H1 (cell line): Measurements from ENCODE around the gene PXMP4. TPM values are rescaled to one million over a fixed set of nuclear protein-coding genes. Genes with fewer than 3 reads are reported as not detected.
A peak's percentile ranks its signal among the peaks of the same experiment; 100 is the strongest.

ENCODE experiments used
- CTCF ChIA-PET: fragments of 300-600 bp; sonication (Branson Sonifier 250); formaldehyde crosslinking; loops from one replicate; lab custom pipeline; 2021; ENCODE audit not compliant: partially characterized antibody; lab: Charles Lee
- POLR2A ChIA-PET: fragments of 300-600 bp; sonication (Branson Sonifier 250); formaldehyde crosslinking; loops from one replicate; lab custom pipeline; 2021; ENCODE audit warnings: inconsistent platforms; ENCODE audit not compliant: partially characterized antibody; lab: Charles Lee
- DNase-seq, 2 experiments: peaks; one replicate each; pipeline versions ENCODE4 v3.0.0 to v3.0.0-alpha.2; 2010 to 2022; ENCODE audit warnings: low spot score in 2 of 2, low read depth in 1 of 2, mixed read lengths in 1 of 2
- FAIRE-seq: peaks from 2 replicates; lab custom pipeline; 2011; peaks lifted over from hg19 to GRCh38; lab: Jason Lieb, UNC
- H2AFZ ChIP-seq: 2 replicates; pipeline ENCODE4 v1.8.1; 2012; ENCODE audit warnings: low read length, inconsistent platforms
- H2AK5ac ChIP-seq: 2 replicates; pipeline ENCODE4 v1.6.1; 2013; ENCODE audit warnings: low read depth, low read length
- H2BK120ac ChIP-seq: replicated peaks from 2 replicates; pipeline ENCODE3; 2013; ENCODE audit warnings: low read depth, low read length, inconsistent platforms
- H2BK12ac ChIP-seq: 2 replicates; pipeline ENCODE4 v1.6.1; 2013; ENCODE audit warnings: low read depth, low read length
- H2BK15ac ChIP-seq: 2 replicates; pipeline ENCODE4 v1.6.1; 2013; ENCODE audit warnings: low read length
- H2BK20ac ChIP-seq: 2 replicates; pipeline ENCODE4 v1.6.1; 2013; ENCODE audit warnings: low read length
- H2BK5ac ChIP-seq: 2 replicates; pipeline ENCODE4 v1.6.1; 2013; ENCODE audit warnings: low read depth, low read length
- H3K14ac ChIP-seq: 2 replicates; pipeline ENCODE4 v1.6.1; 2013; ENCODE audit warnings: inconsistent platforms; ENCODE audit not compliant: insufficient read length
- H3K18ac ChIP-seq: 2 replicates; pipeline ENCODE4 v1.6.1; 2013; ENCODE audit warnings: low read length; ENCODE audit errors: extremely low read depth
- H3K23ac ChIP-seq: 2 replicates; pipeline ENCODE4 v1.6.1; 2013; ENCODE audit warnings: inconsistent platforms; ENCODE audit not compliant: insufficient read length
- H3K23me2 ChIP-seq: 2 replicates; pipeline ENCODE4 v1.6.1; 2013; ENCODE audit warnings: low read depth, low read length
- H3K27ac ChIP-seq: 2 replicates; pipeline ENCODE4 v1.6.1; 2011; ENCODE audit warnings: low read depth, low read length, inconsistent platforms
- H3K27me3 ChIP-seq, 4 experiments: replicated peaks in 1 of 4; 1 replicate in 1 of 4; 2 replicates in 3 of 4; pipeline versions ENCODE4 v1.6.1 to v1.8.1; 2011 to 2013; ENCODE audit warnings: low read length in 3 of 4, mild to moderate bottlenecking in 3 of 4, inconsistent platforms in 2 of 4, mixed read lengths in 2 of 4, moderate library complexity in 1 of 4; ENCODE audit not compliant: control insufficient read depth in 3 of 4, insufficient read depth in 3 of 4; ENCODE audit errors: extremely low read depth in 1 of 4
- H3K36me3 ChIP-seq, 4 experiments: 2 replicates each; pipeline versions ENCODE4 v1.6.1 to v1.8.1; 2011 to 2013; ENCODE audit warnings: mild to moderate bottlenecking in 4 of 4, low read length in 3 of 4, moderate library complexity in 2 of 4, control low read depth in 1 of 4, inconsistent platforms in 1 of 4; ENCODE audit not compliant: insufficient read depth in 4 of 4, control insufficient read depth in 2 of 4
- H3K4ac ChIP-seq: replicated peaks from 2 replicates; pipeline ENCODE3; 2013; ENCODE audit warnings: low read length, low read depth, mixed read lengths, inconsistent platforms; ENCODE audit not compliant: insufficient read length
- H3K4me1 ChIP-seq, 4 experiments: replicated peaks in 1 of 4; 1 replicate in 1 of 4; 2 replicates in 3 of 4; pipeline versions ENCODE4 v1.6.1 to v1.8.1; 2011 to 2013; ENCODE audit warnings: low read length in 3 of 4, inconsistent platforms in 2 of 4, mixed read lengths in 1 of 4; ENCODE audit not compliant: insufficient read depth in 4 of 4, control insufficient read depth in 3 of 4
- H3K4me2 ChIP-seq, 2 experiments: 2 replicates each; pipeline versions ENCODE4 v1.6.1 to v1.8.1; 2011 to 2013; ENCODE audit warnings: low read depth in 2 of 2, low read length in 2 of 2, control low read depth in 1 of 2, inconsistent platforms in 1 of 2, mild to moderate bottlenecking in 1 of 2; ENCODE audit not compliant: insufficient read depth in 1 of 2
- H3K4me3 ChIP-seq, 4 experiments: fragments of 200-600, 300-600 bp in 1 of 4; sonication (generic), shearing (Covaris generic), sonication (Bioruptor Twin) in 1 of 4; 2 replicates each; pipeline versions ENCODE4 v1.5.1 to v1.8.1; 2011 to 2016; ENCODE audit warnings: low read length in 4 of 4, low read depth in 3 of 4, control low read depth in 2 of 4, inconsistent platforms in 2 of 4, mild to moderate bottlenecking in 2 of 4, mixed read lengths in 1 of 4, moderate library complexity in 1 of 4; ENCODE audit not compliant: insufficient read depth in 2 of 4; ENCODE audit errors: extremely low read depth in 1 of 4
- H3K56ac ChIP-seq: replicated peaks from 2 replicates; pipeline ENCODE3; 2013; ENCODE audit warnings: low read depth, mild to moderate bottlenecking, mixed read lengths, low read length, inconsistent platforms; ENCODE audit not compliant: insufficient read length
- H3K79me1 ChIP-seq: 2 replicates; pipeline ENCODE4 v1.6.1; 2013; ENCODE audit warnings: low read depth, low read length, control low read depth
- H3K79me2 ChIP-seq, 2 experiments: 2 replicates each; pipeline versions ENCODE4 v1.6.1 to v1.8.1; 2012 to 2013; ENCODE audit warnings: low read length in 2 of 2, mild to moderate bottlenecking in 2 of 2, inconsistent platforms in 1 of 2; ENCODE audit not compliant: insufficient read depth in 2 of 2, control insufficient read depth in 1 of 2
- H3K9ac ChIP-seq, 4 experiments: replicated peaks in 1 of 4; 1 replicate in 1 of 4; 2 replicates in 3 of 4; pipeline versions ENCODE4 v1.6.1 to v1.8.1; 2011 to 2013; ENCODE audit warnings: low read depth in 3 of 4, low read length in 3 of 4, control low read depth in 2 of 4, mild to moderate bottlenecking in 2 of 4, moderate library complexity in 2 of 4, inconsistent platforms in 1 of 4; ENCODE audit errors: extremely low read depth in 1 of 4
- H3K9me3 ChIP-seq, 2 experiments: 2 replicates each; pipeline versions ENCODE4 v1.6.1 to v1.8.1; 2012 to 2013; ENCODE audit warnings: mild to moderate bottlenecking in 2 of 2, moderate library complexity in 2 of 2, control low read depth in 1 of 2, inconsistent platforms in 1 of 2, low read depth in 1 of 2, low read length in 1 of 2, mixed read lengths in 1 of 2; ENCODE audit not compliant: insufficient read depth in 2 of 2
- H4K20me1 ChIP-seq, 2 experiments: replicated peaks in 1 of 2; 2 replicates each; pipeline versions ENCODE3 to v1.8.1; 2011 to 2013; ENCODE audit warnings: inconsistent platforms in 2 of 2, low read length in 2 of 2, mild to moderate bottlenecking in 1 of 2; ENCODE audit not compliant: insufficient read depth in 2 of 2, control insufficient read depth in 1 of 2
- H4K5ac ChIP-seq: 2 replicates; pipeline ENCODE4 v1.6.1; 2013; ENCODE audit warnings: low read length, low read depth, mixed read lengths, inconsistent platforms; ENCODE audit not compliant: insufficient read length
- H4K8ac ChIP-seq: 2 replicates; pipeline ENCODE4 v1.8.0; 2013; ENCODE audit warnings: mild to moderate bottlenecking, moderate library complexity, low read length, inconsistent platforms; ENCODE audit not compliant: insufficient read depth; ENCODE audit errors: extremely low read depth
- H4K91ac ChIP-seq: replicated peaks from 2 replicates; pipeline ENCODE3; 2013; ENCODE audit warnings: low read length, mixed read lengths, inconsistent platforms; ENCODE audit not compliant: insufficient read length
- CTBP2 ChIP-seq: IDR thresholded peaks from 2 replicates; pipeline ENCODE4 v1.7.0; 2011; ENCODE audit warnings: borderline replicate concordance, mild to moderate bottlenecking, moderate library complexity, mixed read lengths, low read length; ENCODE audit not compliant: insufficient read depth, insufficient read length
- GTF2F1 ChIP-seq: IDR thresholded peaks from 2 replicates; pipeline ENCODE4 v1.6.1; 2012; ENCODE audit warnings: low read depth, low read length, improper control_type of control experiment, borderline replicate concordance
- KDM5A ChIP-seq: fragments of 200-600 bp; IDR thresholded peaks from 2 replicates; pipeline ENCODE4 v1.7.1; 2012; ENCODE audit warnings: mild to moderate bottlenecking, low read length, inconsistent platforms, mixed read lengths
- NANOG ChIP-seq: IDR thresholded peaks from 2 replicates; pipeline ENCODE4 v1.6.1; 2011; ENCODE audit warnings: low read length, low read depth, mild to moderate bottlenecking, inconsistent platforms; ENCODE audit not compliant: insufficient read depth, poor library complexity, severe bottlenecking
- POU5F1 ChIP-seq: IDR thresholded peaks from 2 replicates; pipeline ENCODE4 v1.6.1; 2011; ENCODE audit warnings: low read depth, mild to moderate bottlenecking, low read length, moderate library complexity
- SIN3A ChIP-seq, 2 experiments: IDR thresholded peaks in 1 of 2; conservative IDR thresholded peaks in 1 of 2; 2 replicates each; pipeline ENCODE4 v1.6.1; 2011 to 2012; ENCODE audit warnings: low read length in 2 of 2, improper control_type of control experiment in 1 of 2, low read depth in 1 of 2, mild to moderate bottlenecking in 1 of 2
- SIX5 ChIP-seq: IDR thresholded peaks from 2 replicates; pipeline ENCODE4 v1.6.1; 2011; ENCODE audit warnings: mild to moderate bottlenecking, low read depth, low read length
- TEAD4 ChIP-seq: IDR thresholded peaks from 2 replicates; pipeline ENCODE4 v1.6.1; 2012; ENCODE audit warnings: low read depth, low read length, inconsistent platforms, mixed read lengths
- WGBS, 2 experiments: shearing (Covaris generic) in 1 of 2; methylation state at CpG; one replicate each; pipeline versions ENCODE4 v1.1.6 to v1.1.7; 2013 to 2015; ENCODE audit warnings: low lambda C conversion rate in 2 of 2, mixed read lengths in 2 of 2, inconsistent platforms in 1 of 2, low coverage in 1 of 2, missing lambda C conversion rate in 1 of 2; ENCODE audit not compliant: insufficient replicate concordance in 2 of 2, insufficient coverage in 1 of 2, insufficient read length in 1 of 2; ENCODE audit errors: extremely low coverage in 1 of 2, missing lambda C conversion rate in 1 of 2; 5-methylcytosine and 5-hydroxymethylcytosine counted together
- polyA plus RNA-seq, 7 experiments: library from polyadenylated mRNA; depleted of rRNA in 3 of 7; stranded (reverse) in 5 of 7; unstranded in 2 of 7; fragments of >200 nt in 5 of 7; fragments of 200-250 nt in 2 of 7; gene quantifications; 1 replicate in 5 of 7; 2 replicates in 1 of 7; 4 replicates in 1 of 7; pipeline versions ENCODE4 v1.2.1 to v1.2.3, GENCODE V29; 2011 to 2013; ENCODE audit warnings: missing spikeins in 2 of 7, mixed read lengths in 2 of 7
- total RNA-seq: library from RNA; stranded (reverse); fragmentation: NEBNext Ultra II Directional; extraction: Animal tissue kit (Norgen Biotek cat#: 25700); gene quantifications from 2 replicates; pipeline ENCODE4 v1.2.1, GENCODE V29; 2021

PXMP4 gene
- total and polyA plus RNA-seq, 2 of the 8 experiments (the other 6 are each of a cell fraction or from before 2014, with no cell fraction given) = 3.3 to 3.4 TPM

GRCh38 chr20:33668466-33669155, 51.5 kb downstream of the PXMP4 start:
- Histone ChIP-seq H3K79me1 (no peaks in the 10 kb centered on the region; the same call in 1 of the 2 replicates), H2BK20ac (no peak overlapping the region), H4K5ac (no peak overlapping the region), H2BK120ac (no peak overlapping the region), H3K23ac (no peak overlapping the region), H2BK5ac (no peak overlapping the region), H2BK12ac (no peak overlapping the region), H3K27me3 (peaks cover 0 to 10% (median 3%) of the 10 kb centered on the region in 4 experiments; a peak in 3 of 7 replicates), H3K9me3 (peaks cover 0 to 5% of the 10 kb centered on the region in 2 experiments; a peak in 1 of 4 replicates), H3K4me1 (peaks cover 0 to 29% (median 19%) of the 10 kb centered on the region in 4 experiments; a peak in 5 of 7 replicates), H3K4me2 (no peak overlapping the region; a peak in 1 of 4 replicates), H3K36me3 (peaks cover 2 to 10% (median 6%) of the 10 kb centered on the region in 4 experiments; a peak in 4 of 8 replicates), H2BK15ac (0 out of 2 replicates have a peak overlapping the region, but pooled peaks have one; percentile 29), H3K18ac (no peak overlapping the region), H3K27ac (no peak overlapping the region), H3K9ac (no peak overlapping the region), H3K4ac (no peak overlapping the region), H4K20me1 (peaks cover 0 to 15% of the 10 kb centered on the region in 2 experiments), H3K79me2 (no peaks in the 10 kb centered on the region), H2AFZ (no peak overlapping the region), H4K8ac (no peak overlapping the region), H4K91ac (no peak overlapping the region), H2AK5ac (no peak overlapping the region), H3K23me2 (peaks cover 23% of the 10 kb centered on the region), H3K56ac (no peak overlapping the region), H3K14ac (no peak overlapping the region), H3K4me3 (no peak overlapping the region)
- CTCF ChIA-PET = interaction anchor here (0.6 to 4.3 kb wide), 32 partner anchors 9 to 1842 kb away, joined by 3 to 38 read pairs (median 4); no protein-coding TSS in a partner anchor
- 89% methylated on average over 13 of the region's 13 CpGs; no CpG with 5 or more reads in 1 of the 2 experiments for WGBS, 2 experiments
- FAIRE-seq = no peak
- no peak for DNase-seq
- POLR2A ChIA-PET = interaction anchor here (1.0 to 17.9 kb wide), 4 partner anchors 10 to 158 kb away, joined by 3 to 245 read pairs (median 33); partner anchors contain the start of gene NECAB3
- TF ChIP-seq CTBP2 (no peak), TEAD4 (no peak), NANOG (no peak), SIN3A (conservative IDR thresholded peaks at IDR 0.05 in 1 of 2, IDR thresholded peaks at IDR 0.05 in 1 of 2; ENCODE audit: low read depth in 1 of 2, low read length in 2 of 2) (no peak), SIX5 (no peak), POU5F1 (no peak), GTF2F1 (no peak), KDM5A (no peak)
